HepG2 (cell line): ENCODE data around the gene CNDP1. TPM values are rescaled to one million over a fixed set of nuclear protein-coding genes. Genes with fewer than 3 reads are reported as not detected.

ENCODE experiments used
- ADNP ChIP-seq: sonication (generic); formaldehyde crosslinking; IDR thresholded peaks from 2 replicates; pipeline ENCODE4 v1.4.0; 2020; ENCODE audit warnings: missing genetic modification reagents
- ATM ChIP-seq: fragments of 450-650 bp; IDR thresholded peaks from 2 replicates; pipeline ENCODE4 v1.7.1; 2017; ENCODE audit warnings: mild to moderate bottlenecking, borderline replicate concordance
- BORCS8-MEF2B ChIP-seq: sonication (generic); formaldehyde crosslinking; IDR thresholded peaks from 2 replicates; pipeline ENCODE4 v1.8.0; 2022; ENCODE audit warnings: mild to moderate bottlenecking, missing genetic modification reagents
- EED ChIP-seq: sonication (generic); formaldehyde crosslinking; IDR thresholded peaks from 2 replicates; pipeline ENCODE4 v1.5.0; 2020; ENCODE audit warnings: mild to moderate bottlenecking, missing genetic modification reagents
- GATAD1 ChIP-seq: IDR thresholded peaks from 2 replicates; pipeline ENCODE4 v1.6.1; 2016; ENCODE audit warnings: missing genetic modification reagents, missing compliant biosample characterization
- JUND ChIP-seq: sonication (generic); formaldehyde crosslinking; IDR thresholded peaks from 2 replicates; pipeline ENCODE4 v1.8.0; 2022; ENCODE audit warnings: mild to moderate bottlenecking, missing genetic modification reagents
- MTA1 ChIP-seq: sonication (generic); formaldehyde crosslinking; IDR thresholded peaks from 2 replicates; pipeline ENCODE4 v1.4.0; 2020; ENCODE audit warnings: missing genetic modification reagents, mild to moderate bottlenecking, borderline replicate concordance
- MTF1 ChIP-seq: sonication (generic); formaldehyde crosslinking; IDR thresholded peaks from 2 replicates; pipeline ENCODE4 v1.5.0; 2020; ENCODE audit warnings: missing genetic modification reagents
- NFKBIZ ChIP-seq: IDR thresholded peaks from 2 replicates; pipeline ENCODE4 v1.6.1; 2018; ENCODE audit warnings: missing genetic modification reagents, missing compliant biosample characterization
- NKX3-1 ChIP-seq: sonication (generic); formaldehyde crosslinking; IDR thresholded peaks from 2 replicates; pipeline ENCODE4 v1.5.0; 2020; ENCODE audit warnings: missing genetic modification reagents
- PAX8 ChIP-seq: sonication (generic); formaldehyde crosslinking; IDR thresholded peaks from 2 replicates; pipeline ENCODE4 v1.8.0; 2022; ENCODE audit warnings: mild to moderate bottlenecking, missing genetic modification reagents, borderline replicate concordance
- PITX1 ChIP-seq: sonication (generic); formaldehyde crosslinking; IDR thresholded peaks from 2 replicates; pipeline ENCODE4 v1.5.1; 2020; ENCODE audit warnings: mild to moderate bottlenecking, missing genetic modification reagents
- POLR2AphosphoS5 ChIP-seq: IDR thresholded peaks from 2 replicates; pipeline ENCODE4 v1.6.1; 2012; ENCODE audit warnings: low read depth, low read length
- PTBP1 ChIP-seq: fragments of 200-400 bp; formaldehyde crosslinking; IDR thresholded peaks from 2 replicates; pipeline ENCODE4 v1.6.1; 2018; ENCODE audit warnings: low read length, low read depth; ENCODE audit not compliant: poor library complexity, severe bottlenecking
- SAFB2 ChIP-seq: sonication (generic); formaldehyde crosslinking; IDR thresholded peaks from 2 replicates; pipeline ENCODE4 v1.5.1; 2020; ENCODE audit warnings: missing genetic modification reagents, low read depth, mild to moderate bottlenecking, borderline replicate concordance
- SP1 ChIP-seq, 2 experiments: fragments of 450-650 bp in 1 of 2; sonication (generic) in 1 of 2; formaldehyde crosslinking in 1 of 2; IDR thresholded peaks; 2 replicates each; pipeline versions ENCODE4 v1.4.0 to v1.6.1; 2016 to 2020; ENCODE audit warnings: missing genetic modification reagents in 1 of 2
- STAG1 ChIP-seq: sonication (generic); formaldehyde crosslinking; IDR thresholded peaks from 2 replicates; pipeline ENCODE4 v1.4.0; 2020; ENCODE audit warnings: missing genetic modification reagents
- ZNF143 ChIP-seq: sonication (generic); formaldehyde crosslinking; IDR thresholded peaks from 2 replicates; pipeline ENCODE4 v1.4.0; 2020; ENCODE audit warnings: missing genetic modification reagents
- ZNF20 ChIP-seq: sonication (generic); formaldehyde crosslinking; IDR thresholded peaks from 2 replicates; pipeline ENCODE4 v1.4.0; 2020; ENCODE audit warnings: mild to moderate bottlenecking, moderate library complexity, missing genetic modification reagents
- ZNF713 ChIP-seq: sonication (generic); formaldehyde crosslinking; IDR thresholded peaks from 2 replicates; pipeline ENCODE4 v1.4.0; 2020; ENCODE audit warnings: mild to moderate bottlenecking, missing genetic modification reagents
- ZNF773 ChIP-seq: sonication (generic); formaldehyde crosslinking; IDR thresholded peaks from 2 replicates; pipeline ENCODE4 v1.4.0; 2020; ENCODE audit warnings: missing genetic modification reagents, borderline replicate concordance
- ZNF788 ChIP-seq: sonication (generic); formaldehyde crosslinking; IDR thresholded peaks from 2 replicates; pipeline ENCODE4 v1.5.0; 2020; ENCODE audit warnings: mild to moderate bottlenecking, missing genetic modification reagents, borderline replicate concordance
- ZNF792 ChIP-seq: IDR thresholded peaks from 2 replicates; pipeline ENCODE4 v1.6.1; 2016
- ZSCAN31 ChIP-seq: sonication (generic); formaldehyde crosslinking; IDR thresholded peaks from 2 replicates; pipeline ENCODE4 v1.5.0; 2020; ENCODE audit warnings: low read depth, mild to moderate bottlenecking, missing genetic modification reagents
- polyA plus RNA-seq, 8 experiments: library from polyadenylated mRNA; depleted of rRNA in 3 of 8; stranded (reverse) in 7 of 8; unstranded in 1 of 8; fragments of >200 nt; fragmentation: Illumina TruSeq in 4 of 8; extraction: Trizol in 4 of 8; gene quantifications; 2 replicates each; pipeline versions ENCODE4 v1.2.1 to v1.2.3, GENCODE V29; 2011 to 2016; ENCODE audit warnings: low read depth in 4 of 8, missing spikeins in 1 of 8, mixed read lengths in 1 of 8; ENCODE audit not compliant: insufficient read depth in 1 of 8
- total RNA-seq, 5 experiments: library from RNA; depleted of rRNA; stranded (reverse); fragments of >200 nt; fragmentation: Illumina TruSeq; extraction: Trizol; gene quantifications; 2 replicates each; pipeline ENCODE4 v1.2.3, GENCODE V29; 2016; ENCODE audit warnings: low read depth in 1 of 5
- TF ChIP-seq, protein P1 (sequence below): sonication (generic); formaldehyde crosslinking; IDR thresholded peaks from 2 replicates; pipeline ENCODE4 v1.4.0; 2020; ENCODE audit warnings: missing genetic modification reagents
- TF ChIP-seq, protein P2 (sequence below): sonication (generic); formaldehyde crosslinking; IDR thresholded peaks from 2 replicates; pipeline ENCODE4 v1.5.1; 2020; ENCODE audit warnings: mild to moderate bottlenecking, missing genetic modification reagents

CNDP1 gene
- total and polyA plus RNA-seq, 2 of the 13 experiments (the other 11 are each of a cell fraction or from before 2014, with no cell fraction given): 0.01 TPM; not detected in 1

DNA sequence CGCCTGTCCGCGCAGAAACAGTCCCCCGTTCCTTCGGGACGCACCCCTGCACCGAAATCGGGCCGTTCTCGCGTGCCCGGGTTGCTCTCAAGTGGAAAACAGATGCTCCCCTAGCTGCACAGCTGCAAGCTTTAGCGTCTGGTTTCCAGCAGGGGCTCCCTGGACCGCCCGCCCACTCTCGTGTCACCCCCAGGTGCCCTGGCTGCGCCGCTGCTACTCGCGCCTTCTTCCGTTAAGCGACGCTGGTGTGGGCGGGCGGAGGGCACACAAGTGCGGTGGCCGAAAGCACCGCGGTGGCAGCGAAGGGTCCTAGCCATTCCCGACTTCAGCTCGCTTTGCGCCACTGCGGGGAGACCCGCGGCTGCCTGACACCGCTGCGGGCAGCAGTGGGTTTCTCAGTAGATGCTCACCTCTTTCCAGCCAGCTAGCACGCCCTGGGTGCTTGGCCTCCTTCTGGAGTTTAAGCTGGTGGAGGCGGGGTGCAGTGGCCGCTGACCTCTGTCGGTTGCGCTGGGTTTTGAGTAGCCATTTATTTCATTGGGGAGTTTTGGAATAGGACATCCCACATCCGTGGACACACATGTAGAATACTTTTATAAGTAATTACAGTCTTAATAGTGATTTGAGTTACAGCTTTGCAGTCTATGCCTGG, 64.2 kb downstream of the CNDP1 start (continued):
- TF ChIP-seq, protein P1, sequence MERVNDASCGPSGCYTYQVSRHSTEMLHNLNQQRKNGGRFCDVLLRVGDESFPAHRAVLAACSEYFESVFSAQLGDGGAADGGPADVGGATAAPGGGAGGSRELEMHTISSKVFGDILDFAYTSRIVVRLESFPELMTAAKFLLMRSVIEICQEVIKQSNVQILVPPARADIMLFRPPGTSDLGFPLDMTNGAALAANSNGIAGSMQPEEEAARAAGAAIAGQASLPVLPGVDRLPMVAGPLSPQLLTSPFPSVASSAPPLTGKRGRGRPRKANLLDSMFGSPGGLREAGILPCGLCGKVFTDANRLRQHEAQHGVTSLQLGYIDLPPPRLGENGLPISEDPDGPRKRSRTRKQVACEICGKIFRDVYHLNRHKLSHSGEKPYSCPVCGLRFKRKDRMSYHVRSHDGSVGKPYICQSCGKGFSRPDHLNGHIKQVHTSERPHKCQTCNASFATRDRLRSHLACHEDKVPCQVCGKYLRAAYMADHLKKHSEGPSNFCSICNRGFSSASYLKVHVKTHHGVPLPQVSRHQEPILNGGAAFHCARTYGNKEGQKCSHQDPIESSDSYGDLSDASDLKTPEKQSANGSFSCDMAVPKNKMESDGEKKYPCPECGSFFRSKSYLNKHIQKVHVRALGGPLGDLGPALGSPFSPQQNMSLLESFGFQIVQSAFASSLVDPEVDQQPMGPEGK (CRISPR knock-in tag): peak; percentile 2; the same call in 1 of the 2 replicates
- no peak for TF ChIP-seq MTF1 (CRISPR knock-in tag)
- TF ChIP-seq ZNF143: no peak; the same call in 1 of the 2 replicates
- TF ChIP-seq BORCS8-MEF2B (CRISPR knock-in tag): peak; percentile 70; the same call in 1 of the 2 replicates
- TF ChIP-seq SP1 (IDR thresholded peaks at IDR 0.05): no peak
- peak; percentile 74; the same call in 1 of the 2 replicates for TF ChIP-seq SP1 (CRISPR knock-in tag; IDR thresholded peaks at IDR 0.05)
- no peak for TF ChIP-seq PTBP1
- TF ChIP-seq ZNF713 (CRISPR knock-in tag): no peak
- TF ChIP-seq GATAD1: peak; percentile 61
- TF ChIP-seq ATM: no peak
- TF ChIP-seq ADNP (CRISPR knock-in tag): no peak
- no peak for TF ChIP-seq SAFB2 (CRISPR knock-in tag)
- no peak for TF ChIP-seq NKX3-1 (CRISPR knock-in tag)
- TF ChIP-seq, protein P2, sequence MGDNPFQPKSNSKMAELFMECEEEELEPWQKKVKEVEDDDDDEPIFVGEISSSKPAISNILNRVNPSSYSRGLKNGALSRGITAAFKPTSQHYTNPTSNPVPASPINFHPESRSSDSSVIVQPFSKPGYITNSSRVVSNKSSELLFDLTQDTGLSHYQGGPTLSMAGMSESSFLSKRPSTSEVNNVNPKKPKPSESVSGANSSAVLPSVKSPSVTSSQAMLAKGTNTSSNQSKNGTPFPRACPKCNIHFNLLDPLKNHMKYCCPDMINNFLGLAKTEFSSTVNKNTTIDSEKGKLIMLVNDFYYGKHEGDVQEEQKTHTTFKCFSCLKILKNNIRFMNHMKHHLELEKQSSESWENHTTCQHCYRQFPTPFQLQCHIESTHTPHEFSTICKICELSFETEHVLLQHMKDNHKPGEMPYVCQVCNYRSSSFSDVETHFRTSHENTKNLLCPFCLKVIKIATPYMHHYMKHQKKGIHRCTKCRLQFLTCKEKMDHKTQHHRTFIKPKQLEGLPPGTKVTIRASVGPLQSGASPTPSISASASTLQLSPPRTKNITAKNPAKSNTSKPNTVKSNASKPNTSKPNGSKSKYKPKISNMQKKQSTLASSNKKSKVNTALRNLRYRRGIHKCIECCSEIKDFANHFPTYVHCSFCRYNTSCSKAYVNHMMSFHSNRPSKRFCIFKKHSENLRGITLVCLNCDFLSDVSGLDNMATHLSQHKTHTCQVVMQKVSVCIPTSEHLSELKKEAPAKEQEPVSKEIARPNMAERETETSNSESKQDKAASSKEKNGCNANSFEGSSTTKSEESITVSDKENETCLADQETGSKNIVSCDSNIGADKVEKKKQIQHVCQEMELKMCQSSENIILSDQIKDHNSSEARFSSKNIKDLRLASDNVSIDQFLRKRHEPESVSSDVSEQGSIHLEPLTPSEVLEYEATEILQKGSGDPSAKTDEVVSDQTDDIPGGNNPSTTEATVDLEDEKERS (CRISPR knock-in tag): 0 out of 2 replicates have a peak, but pooled peaks have one; percentile 42
- TF ChIP-seq ZNF20 (CRISPR knock-in tag): no peak
- no peak for TF ChIP-seq PAX8
- peak; percentile 57; the same call in 1 of the 2 replicates for TF ChIP-seq ZNF792 (CRISPR knock-in tag)
- TF ChIP-seq POLR2AphosphoS5: no peak; the same call in 1 of the 2 replicates
- TF ChIP-seq ZSCAN31 (CRISPR knock-in tag): peak; percentile 63; the same call in 1 of the 2 replicates
- peak; percentile 38; the same call in 1 of the 2 replicates for TF ChIP-seq ZNF788 (CRISPR knock-in tag)
- peak; percentile 55; the same call in 1 of the 2 replicates for TF ChIP-seq MTA1 (CRISPR knock-in tag)
- TF ChIP-seq JUND (CRISPR knock-in tag): 0 out of 2 replicates have a peak, but pooled peaks have one; percentile 42
- TF ChIP-seq ZNF773 (CRISPR knock-in tag): peak; percentile 40; the same call in 1 of the 2 replicates
- peak; percentile 77 for TF ChIP-seq EED (CRISPR knock-in tag)
- 0 out of 2 replicates have a peak, but pooled peaks have one; percentile 19 for TF ChIP-seq STAG1 (CRISPR knock-in tag)
- TF ChIP-seq PITX1: peak; percentile 41; the same call in 1 of the 2 replicates
- TF ChIP-seq NFKBIZ (CRISPR knock-in tag): 0 out of 2 replicates have a peak, but pooled peaks have one; percentile 62
